Measurements from ENCODE around the gene KIF5C. TPM values are rescaled to one million over a fixed set of nuclear protein-coding genes. Genes with fewer than 3 reads are reported as not detected.
A peak's percentile ranks its signal among the peaks of the same experiment; 100 is the strongest.

The KIF5C gene
- total RNA-seq, 1 experiment from 2014 or later, result 1.5 TPM

DNA sequence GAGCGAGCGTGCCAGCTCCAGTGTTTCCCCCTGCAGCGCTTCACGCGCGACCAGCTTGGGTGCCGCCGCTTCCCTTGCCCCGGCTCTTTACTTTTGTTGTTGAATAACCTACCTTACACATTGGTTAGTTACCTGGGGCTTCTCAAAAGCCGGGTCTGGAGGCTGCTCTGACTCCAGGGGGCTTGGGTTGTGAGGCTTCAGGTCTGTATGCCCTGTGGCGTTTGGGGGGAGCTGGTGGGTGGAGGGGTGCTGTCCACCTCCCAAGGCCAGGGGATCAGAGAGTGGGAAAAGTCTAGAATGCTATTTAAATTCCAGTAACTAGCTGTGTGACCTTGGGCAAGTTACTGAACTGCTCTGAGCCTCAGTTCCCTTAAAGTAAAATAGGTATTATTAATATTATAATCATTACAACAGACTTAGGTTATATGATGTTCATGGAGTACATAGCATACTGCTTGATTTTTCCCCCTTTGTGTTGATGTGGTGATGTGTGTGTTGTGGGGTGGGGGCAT, 164.2 kb downstream of the KIF5C start:
- Mint-ChIP-seq H3K36me3 (ENCODE audit: insufficient read depth, unreplicated experiment) (peaks cover 6% of the 10 kb centered on the region), H3K4me3 (ENCODE audit: unreplicated experiment) (peak overlapping the region; percentile 86), H3K9me3 (ENCODE audit: unreplicated experiment) (no peaks in the 10 kb centered on the region), H3K27me3 (ENCODE audit: insufficient read depth, unreplicated experiment) (no peaks in the 10 kb centered on the region), H3K4me1 (ENCODE audit: low read depth, unreplicated experiment) (peaks cover 8% of the 10 kb centered on the region), H3K27ac (ENCODE audit: unreplicated experiment) (peak overlapping the region; percentile 73)
- TF ChIP-seq, protein P1, sequence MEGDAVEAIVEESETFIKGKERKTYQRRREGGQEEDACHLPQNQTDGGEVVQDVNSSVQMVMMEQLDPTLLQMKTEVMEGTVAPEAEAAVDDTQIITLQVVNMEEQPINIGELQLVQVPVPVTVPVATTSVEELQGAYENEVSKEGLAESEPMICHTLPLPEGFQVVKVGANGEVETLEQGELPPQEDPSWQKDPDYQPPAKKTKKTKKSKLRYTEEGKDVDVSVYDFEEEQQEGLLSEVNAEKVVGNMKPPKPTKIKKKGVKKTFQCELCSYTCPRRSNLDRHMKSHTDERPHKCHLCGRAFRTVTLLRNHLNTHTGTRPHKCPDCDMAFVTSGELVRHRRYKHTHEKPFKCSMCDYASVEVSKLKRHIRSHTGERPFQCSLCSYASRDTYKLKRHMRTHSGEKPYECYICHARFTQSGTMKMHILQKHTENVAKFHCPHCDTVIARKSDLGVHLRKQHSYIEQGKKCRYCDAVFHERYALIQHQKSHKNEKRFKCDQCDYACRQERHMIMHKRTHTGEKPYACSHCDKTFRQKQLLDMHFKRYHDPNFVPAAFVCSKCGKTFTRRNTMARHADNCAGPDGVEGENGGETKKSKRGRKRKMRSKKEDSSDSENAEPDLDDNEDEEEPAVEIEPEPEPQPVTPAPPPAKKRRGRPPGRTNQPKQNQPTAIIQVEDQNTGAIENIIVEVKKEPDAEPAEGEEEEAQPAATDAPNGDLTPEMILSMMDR (IDR thresholded peaks at IDR 0.05; ENCODE audit: insufficient read depth in 1 of 2, low read depth in 1 of 2, low read length in 1 of 2, severe bottlenecking in 1 of 2, unreplicated experiment in 1 of 2), result no peak
- POLR2A ChIA-PET, result interaction anchor here (0.9 kb wide), 1 partner anchor 10 kb away, joined by 3 read pairs; no protein-coding TSS in a partner anchor
- CTCF ChIA-PET, result interaction anchor here (0.8 to 3.2 kb wide), 3 partner anchors 22 to 291 kb away, joined by 3 to 65 read pairs (median 3); partner anchors contain the start of gene LYPD6
- Histone ChIP-seq H3K4me1 (no peaks in the 10 kb centered on the region), H3K4me3 (ENCODE audit: low read depth, low read length) (peak overlapping the region; percentile 86), H3K27me3 (replicated peaks; ENCODE audit: control insufficient read depth, insufficient read depth, low read length) (no peaks in the 10 kb centered on the region), H3K36me3 (ENCODE audit: control insufficient read depth, insufficient read depth, low read length) (peaks cover 2% of the 10 kb centered on the region; the same call in 1 of the 2 replicates), H3K9me3 (no peaks in the 10 kb centered on the region)
- intact Hi-C loops (cut with micrococcal nuclease; ENCODE audit: unreplicated experiment), result loop anchor here (2.0 to 5.0 kb wide), 2 partner anchors 293 to 522 kb away; partner anchors contain the start of gene LYPD6
- DNase-seq, result no peak
- no TSS peak for BruUV-seq (replicated peaks)

DNA sequence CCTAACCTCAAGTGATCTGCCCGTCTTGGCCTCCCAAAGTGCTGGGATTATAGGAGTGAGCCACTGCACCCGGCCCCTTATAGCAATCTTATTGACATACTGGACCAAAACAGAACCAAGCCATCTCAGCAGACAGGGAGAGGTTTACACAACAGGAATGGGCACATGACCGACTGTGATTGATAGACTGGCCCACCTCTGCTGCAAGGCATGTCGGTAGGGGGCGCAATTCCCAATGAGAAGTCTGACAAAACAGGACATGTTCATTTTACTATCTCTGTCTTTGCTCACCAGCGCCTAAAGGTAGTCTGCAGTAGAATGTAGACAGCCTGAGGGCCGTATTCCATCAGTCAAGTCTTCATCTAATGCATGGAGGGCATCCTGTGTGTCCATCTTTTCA, 165.4 kb downstream of the KIF5C start:
- 0 out of 2 replicates have a peak, but pooled peaks cover 5% of the 10 kb centered on the region for H3K4me1 ChIP-seq
- H3K4me1 Mint-ChIP-seq (ENCODE audit: low read depth, unreplicated experiment), result peaks cover 16% of the 10 kb centered on the region
- POLR2A ChIA-PET, result no interaction called here

DNA sequence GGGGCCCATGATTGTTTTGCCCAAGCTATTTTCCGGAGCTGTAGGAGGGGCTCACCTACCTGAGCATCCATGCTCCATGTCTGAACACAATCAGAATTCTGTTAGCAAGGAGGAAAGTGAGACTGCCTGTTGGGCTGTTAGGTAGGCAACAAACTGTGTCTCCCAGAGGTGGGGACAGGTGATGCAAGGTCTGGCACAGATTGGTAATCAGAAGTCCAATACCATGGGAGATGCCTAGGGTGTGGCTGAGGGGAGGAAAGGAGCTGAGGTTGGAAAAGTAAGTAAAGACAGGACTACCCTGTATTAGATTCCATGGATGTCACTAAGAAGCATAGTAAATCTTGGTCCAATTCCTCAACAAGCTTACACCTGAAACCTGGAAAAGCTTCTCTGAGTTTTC, 166.5 kb downstream of the KIF5C start:
- ChIA-PET CTCF (interaction anchor here (0.6 to 0.7 kb wide), 2 partner anchors 48 to 425 kb away, joined by 3 to 4 read pairs; no protein-coding TSS in a partner anchor), POLR2A (no interaction called here)
- peaks cover 16% of the 10 kb centered on the region for H3K4me1 Mint-ChIP-seq (ENCODE audit: low read depth, unreplicated experiment)
- no peaks in the 10 kb centered on the region for H3K27me3 Mint-ChIP-seq (ENCODE audit: insufficient read depth, unreplicated experiment)
- H3K9me3 Mint-ChIP-seq (ENCODE audit: unreplicated experiment), result no peaks in the 10 kb centered on the region
- Histone ChIP-seq H3K9me3 (peaks cover 10% of the 10 kb centered on the region; the same call in 1 of the 2 replicates), H3K27me3 (replicated peaks; ENCODE audit: control insufficient read depth, insufficient read depth, low read length) (no peaks in the 10 kb centered on the region), H3K36me3 (ENCODE audit: control insufficient read depth, insufficient read depth, low read length) (peaks cover 2% of the 10 kb centered on the region; the same call in 1 of the 2 replicates), H3K4me3 (ENCODE audit: low read depth, low read length) (no peak overlapping the region), H3K4me1 (0 out of 2 replicates have a peak, but pooled peaks cover 5% of the 10 kb centered on the region)
- H3K27ac Mint-ChIP-seq (ENCODE audit: unreplicated experiment), result no peak overlapping the region
- BruUV-seq (replicated peaks), result no TSS peak
- DNase-seq, result no peak
- H3K36me3 Mint-ChIP-seq (ENCODE audit: insufficient read depth, unreplicated experiment), result peaks cover 6% of the 10 kb centered on the region
- intact Hi-C loops (cut with micrococcal nuclease; ENCODE audit: unreplicated experiment), result no loop called here
- no peak overlapping the region for H3K4me3 Mint-ChIP-seq (ENCODE audit: unreplicated experiment)
- TF ChIP-seq, protein P1 (IDR thresholded peaks at IDR 0.05; ENCODE audit: insufficient read depth in 1 of 2, low read depth in 1 of 2, low read length in 1 of 2, severe bottlenecking in 1 of 2, unreplicated experiment in 1 of 2), result no peak

More for the DNA sequence above, 165.4 kb downstream of the KIF5C start:
- Histone ChIP-seq H3K9me3 (peaks cover 5% of the 10 kb centered on the region; the same call in 1 of the 2 replicates), H3K27me3 (replicated peaks; ENCODE audit: control insufficient read depth, insufficient read depth, low read length) (no peaks in the 10 kb centered on the region), H3K4me3 (ENCODE audit: low read depth, low read length) (no peak overlapping the region), H3K36me3 (ENCODE audit: control insufficient read depth, insufficient read depth, low read length) (peaks cover 2% of the 10 kb centered on the region; the same call in 1 of the 2 replicates)
- no peaks in the 10 kb centered on the region for H3K27me3 Mint-ChIP-seq (ENCODE audit: insufficient read depth, unreplicated experiment)
- no peak overlapping the region for H3K27ac Mint-ChIP-seq (ENCODE audit: unreplicated experiment)
- TF ChIP-seq, protein P1 (IDR thresholded peaks at IDR 0.05; ENCODE audit: insufficient read depth in 1 of 2, low read depth in 1 of 2, low read length in 1 of 2, severe bottlenecking in 1 of 2, unreplicated experiment in 1 of 2), result peak; percentile 4 to 34
- H3K36me3 Mint-ChIP-seq (ENCODE audit: insufficient read depth, unreplicated experiment), result peaks cover 6% of the 10 kb centered on the region
- intact Hi-C loops (cut with micrococcal nuclease; ENCODE audit: unreplicated experiment), result no loop called here
- peak in 1 of 2 experiments; percentile 57 for DNase-seq
- CTCF ChIA-PET, result interaction anchor here (0.7 to 3.2 kb wide), 2 partner anchors 11 to 23 kb away, joined by 5 to 65 read pairs; no protein-coding TSS in a partner anchor
- peak overlapping the region; percentile 86 for H3K4me3 Mint-ChIP-seq (ENCODE audit: unreplicated experiment)
- no peaks in the 10 kb centered on the region for H3K9me3 Mint-ChIP-seq (ENCODE audit: unreplicated experiment)
- BruUV-seq (replicated peaks), result no TSS peak

All from Caco-2 (cell line).